Occipital lobe (tissue), 2 donors: ENCODE measurements around the gene ELN. TPM values are rescaled to one million over a fixed set of nuclear protein-coding genes. Genes with fewer than 3 reads are reported as not detected.

Source experiments
- DNase-seq: peaks from one replicate; lab custom pipeline; 2025; lab: John Stamatoyannopoulos, UW
- total RNA-seq: library from RNA; depleted of rRNA; stranded (reverse); fragments of >200 nt; gene quantifications from one replicate; pipeline ENCODE4 v1.2.3, GENCODE V29; 2014

The ELN gene
- total RNA-seq, 1 donor from 2014 or later: 10.9 TPM

DNA sequence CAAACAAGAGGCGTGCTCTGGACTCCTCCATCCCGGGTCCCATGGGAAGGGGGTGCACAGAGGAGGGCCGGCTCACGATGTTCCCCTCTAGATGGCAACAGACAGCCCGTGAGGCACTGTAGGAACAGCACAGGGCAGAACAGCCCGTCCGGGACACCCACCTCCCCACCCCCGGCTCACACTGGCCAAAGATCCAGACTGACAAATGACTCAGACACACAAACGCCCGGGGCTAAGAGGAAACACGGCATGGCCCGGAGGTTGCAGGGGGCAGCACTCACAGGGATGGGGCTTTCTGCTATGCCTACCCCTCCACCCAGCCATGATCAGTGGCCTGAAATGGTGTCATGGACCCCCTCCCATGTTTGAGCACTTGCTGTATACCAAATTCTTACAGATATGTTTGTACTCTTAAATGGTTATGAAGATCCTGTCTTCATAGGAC, 4.9 kb upstream of the ELN start:
- DNase-seq: no peak

GRCh38 chr7:74023786-74024185, 4.2 kb upstream of the ELN start:
- DNase-seq: no peak

DNA sequence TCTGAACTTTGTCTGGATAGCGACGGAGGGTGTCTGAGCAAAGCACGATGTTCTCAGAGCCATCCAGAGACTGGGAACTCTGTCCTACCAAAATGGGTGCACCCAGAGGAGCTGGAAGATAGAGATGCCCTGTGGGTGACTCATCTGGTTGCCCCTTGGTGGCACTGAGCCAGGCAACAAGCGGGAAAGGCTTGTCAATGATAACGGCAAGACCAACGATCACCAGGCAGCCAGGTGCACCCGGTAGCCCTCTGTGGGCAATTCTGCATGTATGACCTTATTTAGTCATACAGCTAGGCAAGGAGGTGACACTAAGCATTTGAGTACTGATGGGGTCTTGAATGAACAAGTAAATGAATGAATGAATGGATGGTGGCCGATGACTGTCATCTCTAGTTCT, 2.8 kb upstream of the ELN start:
- DNase-seq: no peak

- DNase-seq: no peak
These were observed 2.2 kb upstream of the ELN start for GRCh38 chr7:74025730-74026129.

DNA sequence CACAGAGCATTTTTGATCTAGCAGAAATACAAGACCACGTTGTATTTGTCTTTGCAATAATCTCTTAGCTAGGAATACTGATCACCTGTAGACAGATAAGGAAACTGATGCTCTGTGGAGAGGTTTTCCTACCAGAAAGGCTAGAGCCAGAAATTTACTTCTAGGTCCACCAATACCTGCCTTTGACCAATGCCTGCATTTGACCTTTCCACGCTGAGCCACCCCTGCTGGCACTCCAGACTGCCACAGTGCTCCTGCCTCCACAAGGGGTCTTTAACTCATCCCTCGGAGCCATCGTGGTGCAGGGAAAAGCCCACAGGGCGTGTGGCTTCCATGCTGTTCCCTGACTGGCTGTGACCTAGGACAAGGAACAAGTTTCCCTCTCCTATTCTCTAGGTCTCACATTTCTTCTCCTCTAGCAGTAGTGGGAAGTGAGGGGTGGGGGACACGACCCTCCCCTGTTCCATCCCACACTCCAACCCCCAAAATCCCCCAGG, 1.5 kb upstream of the ELN start:
- DNase-seq: no peak

GRCh38 chr7:74026903-74027682, 880 bp upstream of the ELN start:
- DNase-seq: peak; percentile 72

- no peak for DNase-seq
These were observed 407 bp downstream of the ELN start for GRCh38 chr7:74028321-74028838.

DNA sequence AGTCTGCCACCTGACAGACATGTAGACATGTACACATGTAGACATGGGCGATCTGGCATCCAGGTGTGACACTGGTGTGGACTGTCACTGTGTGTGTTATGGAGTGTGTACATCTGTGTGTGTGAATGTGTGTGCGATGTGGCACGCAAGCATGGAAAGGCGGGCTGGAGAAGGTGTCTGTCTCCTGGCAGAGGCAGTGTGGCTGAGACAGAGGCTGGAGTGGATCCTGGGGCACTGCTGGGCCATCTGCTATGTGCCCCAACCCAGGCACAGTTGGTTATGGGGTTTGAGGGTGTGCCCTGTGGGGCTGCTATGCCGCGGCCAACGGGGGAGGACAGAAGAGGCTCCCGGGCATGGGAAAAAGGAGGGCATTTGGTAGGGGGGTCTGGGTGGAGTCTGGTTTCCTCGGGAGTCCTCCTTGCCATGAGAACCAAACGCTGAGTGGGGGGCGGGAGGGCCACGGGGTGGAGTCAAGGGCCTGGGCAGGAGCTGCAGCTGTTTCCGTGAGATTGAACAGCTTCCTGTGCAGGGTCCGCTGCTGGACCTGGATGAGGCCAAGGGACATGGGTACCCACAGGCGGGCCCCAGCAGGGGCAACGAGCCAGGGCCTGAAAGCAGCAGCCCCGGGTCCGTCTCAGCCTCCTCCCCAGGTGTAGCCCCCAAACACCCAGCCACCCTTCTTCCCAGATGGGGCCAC, 1.3 kb downstream of the ELN start:
- no peak for DNase-seq

- no peak for DNase-seq
These were observed 2.0 kb downstream of the ELN start for GRCh38 chr7:74029991-74030415.

- DNase-seq: no peak
These were observed 2.9 kb downstream of the ELN start for GRCh38 chr7:74030861-74031260.

GRCh38 chr7:74031403-74032190, 3.6 kb downstream of the ELN start:
- no peak for DNase-seq

DNA sequence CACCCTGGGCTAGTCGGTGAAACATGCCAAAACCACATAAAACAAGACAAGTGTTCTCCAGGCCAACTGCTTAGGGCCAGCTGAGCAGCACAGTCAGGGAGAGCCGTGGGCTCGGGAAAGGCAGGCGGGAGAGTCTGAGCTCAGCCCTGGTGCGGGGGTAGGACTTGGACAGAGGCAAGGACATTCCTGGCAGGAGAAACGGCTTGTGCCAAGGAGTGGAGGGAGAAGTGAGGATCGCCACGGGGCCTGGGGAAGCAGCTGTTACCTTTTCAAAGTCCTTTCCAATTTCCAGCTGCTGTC, 4.2 kb downstream of the ELN start:
- DNase-seq: peak; percentile 36

GRCh38 chr7:74032624-74033371, 4.8 kb downstream of the ELN start:
- DNase-seq: no peak

DNA sequence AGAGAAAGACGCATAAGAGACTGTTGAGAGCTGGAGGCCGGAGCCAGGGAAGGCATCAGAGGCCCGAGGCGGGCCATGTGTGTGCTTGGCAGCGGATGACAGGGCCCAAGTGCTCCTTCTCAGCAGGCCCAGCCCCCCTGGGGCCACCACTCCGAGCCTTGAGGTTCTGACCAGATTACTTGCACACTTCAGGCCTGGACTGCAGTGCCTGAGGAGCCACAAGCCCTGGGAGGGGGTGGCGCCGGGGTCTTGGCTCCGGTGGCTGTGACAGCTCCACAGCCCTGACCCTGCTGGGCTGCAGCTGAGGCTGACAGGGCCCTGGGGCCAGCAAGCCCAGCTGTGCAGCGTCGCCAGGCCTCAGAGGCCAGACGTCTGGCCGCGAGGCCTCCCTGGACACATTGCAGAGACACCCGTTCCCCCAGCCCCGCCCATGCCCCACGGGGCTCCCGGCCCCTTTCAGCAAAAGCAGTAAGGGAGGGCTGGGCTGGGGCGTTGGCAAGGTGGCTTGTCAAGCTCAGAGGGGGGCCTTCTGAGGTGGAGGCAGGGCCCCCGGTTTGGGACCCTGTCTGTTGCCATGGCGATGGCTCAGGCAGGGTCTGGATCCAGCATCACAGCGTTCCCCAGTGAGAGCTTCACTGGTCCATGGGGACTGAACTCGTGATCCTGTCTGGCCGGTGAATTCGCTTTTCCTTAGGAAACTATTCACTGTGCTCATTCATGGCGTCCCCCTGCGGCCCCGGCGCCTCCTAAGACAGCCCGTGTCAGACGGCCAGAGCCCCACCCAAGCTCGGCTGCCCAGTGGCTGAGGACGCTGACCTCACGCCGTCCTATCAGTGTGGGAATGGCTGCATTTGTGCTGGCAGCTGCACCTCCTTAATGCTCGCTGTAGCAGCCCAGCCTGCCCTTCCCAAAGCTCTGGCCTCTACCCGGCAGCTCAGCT, 5.7 kb downstream of the ELN start:
- DNase-seq: no peak

- DNase-seq: no peak
These were observed 9.6 kb downstream of the ELN start for GRCh38 chr7:74037609-74038008.

- no peak for DNase-seq
These were observed 10.4 kb downstream of the ELN start for GRCh38 chr7:74038194-74038961.

DNA sequence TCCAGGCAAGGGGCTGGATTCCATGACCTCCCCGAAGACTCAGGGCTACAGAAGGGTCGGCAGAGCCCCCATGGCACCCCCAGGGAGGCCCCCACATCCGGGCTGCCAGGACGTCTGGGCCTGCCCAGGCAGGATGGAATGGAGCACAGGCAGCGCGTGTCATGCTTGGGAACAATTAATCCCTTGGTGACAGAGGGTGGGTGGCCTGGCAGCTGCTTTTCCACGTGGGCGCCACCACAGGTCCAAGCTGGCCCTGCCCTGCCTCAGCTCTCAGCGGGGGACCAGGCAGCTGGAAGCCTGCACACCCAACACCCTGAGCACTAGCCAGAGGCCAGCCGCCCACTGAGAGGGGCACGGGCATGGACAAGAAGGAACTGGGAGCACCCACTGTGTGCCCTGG, 11.4 kb downstream of the ELN start:
- no peak for DNase-seq

DNA sequence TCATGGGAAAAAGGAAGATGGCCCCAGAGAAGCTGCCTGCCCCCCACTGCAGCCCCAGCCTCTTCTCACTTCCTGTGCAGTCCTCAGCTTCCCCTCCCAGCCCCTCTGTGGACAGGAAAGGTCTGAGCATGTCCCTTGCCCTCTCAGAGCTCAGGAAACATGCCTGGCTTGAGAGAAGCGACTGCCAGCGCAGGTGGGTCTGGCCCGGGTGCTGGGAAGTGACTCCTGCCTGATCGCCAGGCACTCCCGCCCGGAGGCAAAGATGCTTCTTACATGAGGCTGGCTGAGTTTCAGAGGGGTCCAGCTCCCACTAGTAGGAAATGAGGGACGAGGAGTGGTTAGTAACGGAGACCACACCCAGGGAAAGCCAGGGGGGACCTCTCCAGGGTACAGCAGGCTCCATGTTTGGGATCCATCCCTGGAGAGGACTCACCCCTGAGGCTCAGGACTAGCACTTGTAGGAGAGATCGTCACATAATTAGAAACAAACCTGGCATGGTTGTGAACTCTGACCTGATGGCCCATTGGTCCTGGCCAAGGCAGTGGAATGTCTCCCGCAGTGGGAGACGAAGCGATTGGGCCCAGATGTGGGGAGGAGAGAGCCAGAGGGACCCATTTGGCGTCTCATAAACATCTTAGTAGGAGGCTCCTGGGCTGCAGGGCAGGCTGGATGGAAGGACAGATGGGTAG, 12.3 kb downstream of the ELN start:
- no peak for DNase-seq
